GM23338 (cell line): ENCODE data around the gene CAMTA1. TPM values are rescaled to one million over a fixed set of nuclear protein-coding genes. Genes with fewer than 3 reads are reported as not detected.

ENCODE experiments used
- ATAC-seq: fragments of 200-7000 bp; cut with Tn5 transposase; 3 replicates; pipeline ENCODE4 v1.9.1; 2020
- DNase-seq: peaks from one replicate; pipeline ENCODE4 v3.0.0-alpha.2; 2015; ENCODE audit warnings: low spot score
- H2AFZ ChIP-seq: fragments of 200-600 bp; sonication (generic); 2 replicates; pipeline ENCODE4 v1.8.0; 2016; ENCODE audit warnings: antibody characterized with exemption, mild to moderate bottlenecking, moderate library complexity
- H3F3A ChIP-seq: fragments of 200-600 bp; sonication (generic); replicated peaks from 2 replicates; pipeline ENCODE4 v1.8.0; 2017; ENCODE audit warnings: antibody characterized with exemption, mixed run types, low read depth
- H3K27ac ChIP-seq: fragments of 200-600 bp; sonication (generic); 2 replicates; pipeline ENCODE4 v1.6.1; 2016; ENCODE audit warnings: low read depth
- H3K27me3 ChIP-seq: fragments of 200-600 bp; sonication (generic); 2 replicates; pipeline ENCODE4 v1.8.0; 2016; ENCODE audit warnings: mild to moderate bottlenecking, mixed run types, moderate library complexity; ENCODE audit not compliant: insufficient read depth
- H3K36me3 ChIP-seq: fragments of 200-600 bp; sonication (generic); 2 replicates; pipeline ENCODE4 v1.8.0; 2016; ENCODE audit warnings: mild to moderate bottlenecking; ENCODE audit not compliant: insufficient read depth
- H3K4me1 ChIP-seq: fragments of 200-600 bp; sonication (generic); 2 replicates; pipeline ENCODE4 v1.8.0; 2016; ENCODE audit warnings: mild to moderate bottlenecking, moderate library complexity; ENCODE audit not compliant: insufficient read depth
- H3K4me2 ChIP-seq: fragments of 200-600 bp; sonication (generic); 2 replicates; pipeline ENCODE4 v1.7.1; 2017; ENCODE audit warnings: mixed run types
- H3K4me3 ChIP-seq: fragments of 200-600 bp; sonication (generic); 2 replicates; pipeline ENCODE4 v1.6.1; 2016; ENCODE audit warnings: mixed run types
- H3K79me2 ChIP-seq: fragments of 200-600 bp; sonication (generic); replicated peaks from 2 replicates; pipeline ENCODE4 v1.8.0; 2017; ENCODE audit warnings: mild to moderate bottlenecking; ENCODE audit not compliant: insufficient read depth
- H3K9me2 ChIP-seq: fragments of 200-600 bp; sonication (generic); 2 replicates; pipeline ENCODE4 v1.8.0; 2017; ENCODE audit not compliant: insufficient read depth
- H4K20me1 ChIP-seq: fragments of 200-600 bp; sonication (generic); replicated peaks from 2 replicates; pipeline ENCODE4 v1.8.0; 2017; ENCODE audit warnings: mild to moderate bottlenecking; ENCODE audit not compliant: insufficient read depth
- H3K27ac Mint-ChIP-seq: 2 replicates; pipeline ENCODE4 v1.8.0; 2020; ENCODE audit warnings: inconsistent platforms, mild to moderate bottlenecking, moderate library complexity, mixed read lengths
- H3K27me3 Mint-ChIP-seq: 3 replicates; pipeline ENCODE4 v1.8.0; 2022; ENCODE audit warnings: low read depth, mild to moderate bottlenecking, moderate library complexity, mixed read lengths, inconsistent platforms; ENCODE audit not compliant: insufficient read depth, poor library complexity
- H3K36me3 Mint-ChIP-seq: 3 replicates; pipeline ENCODE4 v1.8.0; 2021; ENCODE audit warnings: low read depth, mild to moderate bottlenecking, inconsistent platforms, moderate library complexity, mixed read lengths
- H3K4me1 Mint-ChIP-seq: 3 replicates; pipeline ENCODE4 v1.8.0; 2020; ENCODE audit warnings: mild to moderate bottlenecking, inconsistent platforms, mixed read lengths
- H3K4me3 Mint-ChIP-seq: 3 replicates; pipeline ENCODE4 v1.8.0; 2021; ENCODE audit warnings: moderate library complexity, mild to moderate bottlenecking, inconsistent platforms, mixed read lengths
- H3K9me3 Mint-ChIP-seq: 3 replicates; pipeline ENCODE4 v1.8.0; 2020; ENCODE audit warnings: moderate library complexity, mild to moderate bottlenecking, inconsistent platforms, mixed read lengths
- ZNF114 ChIP-seq: fragments of 250-450 bp; sonication (Bioruptor Pico); IDR thresholded peaks from 2 replicates; pipeline ENCODE4 v1.5.0; 2020; ENCODE audit warnings: mild to moderate bottlenecking, moderate library complexity
- ZNF331 ChIP-seq: fragments of 250-450 bp; sonication (Bioruptor Pico); IDR thresholded peaks from 2 replicates; pipeline ENCODE4 v1.5.0; 2020; ENCODE audit warnings: low read depth, mild to moderate bottlenecking, moderate library complexity
- polyA plus RNA-seq: library from polyadenylated mRNA; unstranded; fragments of >200 nt; fragmentation: Nextera tagmentation; extraction: Ambion mirVana; gene quantifications from 2 replicates; pipeline ENCODE4 v1.2.1, GENCODE V29; 2016
- total RNA-seq: library from RNA; depleted of rRNA; stranded (reverse); fragments of >200 nt; shearing (Covaris generic); gene quantifications from 2 replicates; pipeline ENCODE4 v1.2.3, GENCODE V29; 2014
- TF ChIP-seq, protein P1 (sequence below): IDR thresholded peaks from one replicate; pipeline ENCODE4 v1.6.1; 2018; ENCODE audit warnings: antibody characterized with exemption; ENCODE audit not compliant: unreplicated experiment
- TF ChIP-seq, protein P2 (sequence below): IDR thresholded peaks from 2 replicates; pipeline ENCODE4 v1.6.1; 2016; ENCODE audit warnings: antibody characterized with exemption
- TF ChIP-seq, protein P3 (sequence below): fragments of 250-450 bp; sonication (Bioruptor Pico); IDR thresholded peaks from 2 replicates; pipeline ENCODE4 v1.5.0; 2020; ENCODE audit warnings: mild to moderate bottlenecking, moderate library complexity
- TF ChIP-seq, protein P4 (sequence below), 2 experiments: fragments of 200-600 bp in 1 of 2; sonication (generic) in 1 of 2; conservative IDR thresholded peaks; 2 replicates each; pipeline versions ENCODE4 v1.5.1 to v1.6.1; 2016 to 2017; ENCODE audit warnings: antibody characterized with exemption in 2 of 2, low read depth in 2 of 2, mild to moderate bottlenecking in 2 of 2, moderate library complexity in 1 of 2

CAMTA1 gene
- total and polyA plus RNA-seq, 2 experiments from 2014 or later, result 115 to 519 TPM

DNA sequence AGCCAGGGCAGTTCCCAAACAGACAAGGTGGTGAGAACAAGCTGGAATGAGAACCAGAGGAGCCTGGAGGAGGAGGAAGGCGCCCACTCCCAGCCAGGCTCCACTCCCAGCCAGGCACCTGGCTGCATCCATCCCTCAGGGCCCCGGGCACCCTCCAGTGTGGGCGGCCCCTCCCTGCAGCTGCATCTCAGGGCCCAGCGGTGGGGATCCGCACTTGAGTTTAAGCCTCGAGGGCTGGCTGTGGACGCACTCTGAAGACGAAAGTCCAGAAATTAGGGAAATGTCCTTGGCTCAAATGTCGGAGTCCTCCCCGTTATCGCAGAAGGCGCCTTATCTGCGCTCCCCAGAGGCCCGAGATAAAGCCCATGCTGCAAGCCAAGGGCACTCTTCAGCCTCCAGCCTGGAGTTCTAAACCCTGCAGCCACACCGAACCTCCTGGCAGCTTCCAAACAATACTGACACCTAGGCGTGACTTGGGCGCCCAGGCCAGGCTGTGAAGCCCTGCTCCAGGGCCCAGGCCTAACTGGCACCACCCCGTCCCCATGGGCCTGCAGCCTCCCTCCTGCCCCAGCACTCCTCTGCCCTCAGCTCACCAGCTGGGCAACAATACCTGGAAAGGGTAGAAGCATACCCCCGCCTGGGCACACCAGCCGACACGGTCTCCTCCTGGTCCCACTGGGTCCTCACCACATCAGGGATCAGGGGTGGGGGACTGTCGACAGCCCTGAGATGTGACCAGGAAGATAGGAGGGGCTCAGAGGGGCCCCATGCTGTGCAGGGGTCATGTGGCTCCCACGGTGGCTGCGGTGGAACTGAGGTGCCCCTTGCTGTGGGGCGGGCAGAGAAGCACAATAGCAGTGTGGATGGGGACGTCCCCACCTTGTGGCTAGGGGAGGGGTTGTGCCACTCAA lies 801.0 kb downstream of the CAMTA1 start:
- Histone ChIP-seq H3K27ac (no peak overlapping the region), H3K79me2 (no peaks in the 10 kb centered on the region), H3K9me2 (no peaks in the 10 kb centered on the region), H3F3A (no peaks in the 10 kb centered on the region), H3K4me3 (no peak overlapping the region), H2AFZ (no peak overlapping the region; the same call in 1 of the 2 replicates), H3K36me3 (no peaks in the 10 kb centered on the region), H4K20me1 (no peaks in the 10 kb centered on the region), H3K27me3 (no peaks in the 10 kb centered on the region), H3K4me2 (no peak overlapping the region), H3K4me1 (no peaks in the 10 kb centered on the region)
- peak; percentile 23 for ATAC-seq
- no peak overlapping the region for H3K4me3 Mint-ChIP-seq
- H3K27ac Mint-ChIP-seq, result no peak overlapping the region
- no peaks in the 10 kb centered on the region for H3K36me3 Mint-ChIP-seq
- no peak for DNase-seq
- H3K4me1 Mint-ChIP-seq, result peaks cover 6% of the 10 kb centered on the region; the same call in 1 of the 3 replicates
- H3K27me3 Mint-ChIP-seq, result peaks cover 15% of the 10 kb centered on the region
- TF ChIP-seq, protein P1, sequence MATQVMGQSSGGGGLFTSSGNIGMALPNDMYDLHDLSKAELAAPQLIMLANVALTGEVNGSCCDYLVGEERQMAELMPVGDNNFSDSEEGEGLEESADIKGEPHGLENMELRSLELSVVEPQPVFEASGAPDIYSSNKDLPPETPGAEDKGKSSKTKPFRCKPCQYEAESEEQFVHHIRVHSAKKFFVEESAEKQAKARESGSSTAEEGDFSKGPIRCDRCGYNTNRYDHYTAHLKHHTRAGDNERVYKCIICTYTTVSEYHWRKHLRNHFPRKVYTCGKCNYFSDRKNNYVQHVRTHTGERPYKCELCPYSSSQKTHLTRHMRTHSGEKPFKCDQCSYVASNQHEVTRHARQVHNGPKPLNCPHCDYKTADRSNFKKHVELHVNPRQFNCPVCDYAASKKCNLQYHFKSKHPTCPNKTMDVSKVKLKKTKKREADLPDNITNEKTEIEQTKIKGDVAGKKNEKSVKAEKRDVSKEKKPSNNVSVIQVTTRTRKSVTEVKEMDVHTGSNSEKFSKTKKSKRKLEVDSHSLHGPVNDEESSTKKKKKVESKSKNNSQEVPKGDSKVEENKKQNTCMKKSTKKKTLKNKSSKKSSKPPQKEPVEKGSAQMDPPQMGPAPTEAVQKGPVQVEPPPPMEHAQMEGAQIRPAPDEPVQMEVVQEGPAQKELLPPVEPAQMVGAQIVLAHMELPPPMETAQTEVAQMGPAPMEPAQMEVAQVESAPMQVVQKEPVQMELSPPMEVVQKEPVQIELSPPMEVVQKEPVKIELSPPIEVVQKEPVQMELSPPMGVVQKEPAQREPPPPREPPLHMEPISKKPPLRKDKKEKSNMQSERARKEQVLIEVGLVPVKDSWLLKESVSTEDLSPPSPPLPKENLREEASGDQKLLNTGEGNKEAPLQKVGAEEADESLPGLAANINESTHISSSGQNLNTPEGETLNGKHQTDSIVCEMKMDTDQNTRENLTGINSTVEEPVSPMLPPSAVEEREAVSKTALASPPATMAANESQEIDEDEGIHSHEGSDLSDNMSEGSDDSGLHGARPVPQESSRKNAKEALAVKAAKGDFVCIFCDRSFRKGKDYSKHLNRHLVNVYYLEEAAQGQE, result no peak
- no peak for TF ChIP-seq ZNF114 (CRISPR knock-in tag)
- no peaks in the 10 kb centered on the region for H3K9me3 Mint-ChIP-seq

DNA sequence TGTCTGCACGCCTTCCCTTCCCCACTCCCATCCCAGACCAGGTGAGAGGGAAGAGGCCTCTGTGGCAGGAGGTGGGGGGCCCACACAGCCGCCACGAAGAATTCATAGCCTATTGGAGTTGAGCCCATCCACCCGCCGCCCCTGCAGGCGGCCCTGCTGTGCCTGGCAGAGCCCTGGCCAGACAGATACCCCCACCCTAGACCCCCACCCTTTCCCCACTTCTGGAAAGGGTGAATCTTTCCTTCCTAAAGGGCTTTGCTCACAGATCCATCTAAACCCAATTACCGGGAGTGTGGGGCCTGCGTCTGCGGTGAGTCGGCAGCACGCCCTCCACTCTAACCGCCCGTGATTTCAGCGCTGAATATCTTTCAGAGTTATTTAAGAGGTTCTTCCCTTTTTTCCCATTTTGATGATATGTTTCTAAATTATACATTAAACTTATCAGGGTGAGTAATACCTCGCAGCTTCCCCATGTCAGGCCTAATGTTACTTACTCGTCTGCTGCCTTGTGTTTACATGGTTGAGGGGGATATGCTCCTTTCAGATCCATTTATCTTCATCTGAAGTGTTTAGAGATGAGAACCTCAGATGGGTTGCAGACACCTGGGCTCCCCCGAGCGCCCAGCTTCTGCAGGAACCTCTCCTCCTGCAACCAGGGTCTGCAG lies 802.0 kb downstream of the CAMTA1 start:
- peaks cover 6% of the 10 kb centered on the region; the same call in 1 of the 3 replicates for H3K4me1 Mint-ChIP-seq
- H3K36me3 Mint-ChIP-seq, result no peaks in the 10 kb centered on the region
- H3K36me3 ChIP-seq, result no peaks in the 10 kb centered on the region
- no peaks in the 10 kb centered on the region for H3F3A ChIP-seq
- ATAC-seq (no peak), DNase-seq (no peak)
- no peaks in the 10 kb centered on the region for H3K79me2 ChIP-seq
- no peak overlapping the region for H3K4me3 ChIP-seq
- no peaks in the 10 kb centered on the region for H4K20me1 ChIP-seq
- no peak overlapping the region for H3K4me3 Mint-ChIP-seq
- no peaks in the 10 kb centered on the region for H3K27me3 ChIP-seq
- H3K4me2 ChIP-seq, result no peak overlapping the region
- H3K9me2 ChIP-seq, result no peaks in the 10 kb centered on the region
- no peak overlapping the region for H2AFZ ChIP-seq
- H3K27ac ChIP-seq, result no peak overlapping the region
- H3K4me1 ChIP-seq, result no peaks in the 10 kb centered on the region
- peak overlapping the region; percentile 59; the same call in 1 of the 2 replicates for H3K27ac Mint-ChIP-seq
- no peaks in the 10 kb centered on the region for H3K9me3 Mint-ChIP-seq
- peaks cover 14% of the 10 kb centered on the region for H3K27me3 Mint-ChIP-seq
- TF ChIP-seq, protein P2, sequence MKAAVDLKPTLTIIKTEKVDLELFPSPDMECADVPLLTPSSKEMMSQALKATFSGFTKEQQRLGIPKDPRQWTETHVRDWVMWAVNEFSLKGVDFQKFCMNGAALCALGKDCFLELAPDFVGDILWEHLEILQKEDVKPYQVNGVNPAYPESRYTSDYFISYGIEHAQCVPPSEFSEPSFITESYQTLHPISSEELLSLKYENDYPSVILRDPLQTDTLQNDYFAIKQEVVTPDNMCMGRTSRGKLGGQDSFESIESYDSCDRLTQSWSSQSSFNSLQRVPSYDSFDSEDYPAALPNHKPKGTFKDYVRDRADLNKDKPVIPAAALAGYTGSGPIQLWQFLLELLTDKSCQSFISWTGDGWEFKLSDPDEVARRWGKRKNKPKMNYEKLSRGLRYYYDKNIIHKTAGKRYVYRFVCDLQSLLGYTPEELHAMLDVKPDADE, result no peak
- TF ChIP-seq, protein P3, sequence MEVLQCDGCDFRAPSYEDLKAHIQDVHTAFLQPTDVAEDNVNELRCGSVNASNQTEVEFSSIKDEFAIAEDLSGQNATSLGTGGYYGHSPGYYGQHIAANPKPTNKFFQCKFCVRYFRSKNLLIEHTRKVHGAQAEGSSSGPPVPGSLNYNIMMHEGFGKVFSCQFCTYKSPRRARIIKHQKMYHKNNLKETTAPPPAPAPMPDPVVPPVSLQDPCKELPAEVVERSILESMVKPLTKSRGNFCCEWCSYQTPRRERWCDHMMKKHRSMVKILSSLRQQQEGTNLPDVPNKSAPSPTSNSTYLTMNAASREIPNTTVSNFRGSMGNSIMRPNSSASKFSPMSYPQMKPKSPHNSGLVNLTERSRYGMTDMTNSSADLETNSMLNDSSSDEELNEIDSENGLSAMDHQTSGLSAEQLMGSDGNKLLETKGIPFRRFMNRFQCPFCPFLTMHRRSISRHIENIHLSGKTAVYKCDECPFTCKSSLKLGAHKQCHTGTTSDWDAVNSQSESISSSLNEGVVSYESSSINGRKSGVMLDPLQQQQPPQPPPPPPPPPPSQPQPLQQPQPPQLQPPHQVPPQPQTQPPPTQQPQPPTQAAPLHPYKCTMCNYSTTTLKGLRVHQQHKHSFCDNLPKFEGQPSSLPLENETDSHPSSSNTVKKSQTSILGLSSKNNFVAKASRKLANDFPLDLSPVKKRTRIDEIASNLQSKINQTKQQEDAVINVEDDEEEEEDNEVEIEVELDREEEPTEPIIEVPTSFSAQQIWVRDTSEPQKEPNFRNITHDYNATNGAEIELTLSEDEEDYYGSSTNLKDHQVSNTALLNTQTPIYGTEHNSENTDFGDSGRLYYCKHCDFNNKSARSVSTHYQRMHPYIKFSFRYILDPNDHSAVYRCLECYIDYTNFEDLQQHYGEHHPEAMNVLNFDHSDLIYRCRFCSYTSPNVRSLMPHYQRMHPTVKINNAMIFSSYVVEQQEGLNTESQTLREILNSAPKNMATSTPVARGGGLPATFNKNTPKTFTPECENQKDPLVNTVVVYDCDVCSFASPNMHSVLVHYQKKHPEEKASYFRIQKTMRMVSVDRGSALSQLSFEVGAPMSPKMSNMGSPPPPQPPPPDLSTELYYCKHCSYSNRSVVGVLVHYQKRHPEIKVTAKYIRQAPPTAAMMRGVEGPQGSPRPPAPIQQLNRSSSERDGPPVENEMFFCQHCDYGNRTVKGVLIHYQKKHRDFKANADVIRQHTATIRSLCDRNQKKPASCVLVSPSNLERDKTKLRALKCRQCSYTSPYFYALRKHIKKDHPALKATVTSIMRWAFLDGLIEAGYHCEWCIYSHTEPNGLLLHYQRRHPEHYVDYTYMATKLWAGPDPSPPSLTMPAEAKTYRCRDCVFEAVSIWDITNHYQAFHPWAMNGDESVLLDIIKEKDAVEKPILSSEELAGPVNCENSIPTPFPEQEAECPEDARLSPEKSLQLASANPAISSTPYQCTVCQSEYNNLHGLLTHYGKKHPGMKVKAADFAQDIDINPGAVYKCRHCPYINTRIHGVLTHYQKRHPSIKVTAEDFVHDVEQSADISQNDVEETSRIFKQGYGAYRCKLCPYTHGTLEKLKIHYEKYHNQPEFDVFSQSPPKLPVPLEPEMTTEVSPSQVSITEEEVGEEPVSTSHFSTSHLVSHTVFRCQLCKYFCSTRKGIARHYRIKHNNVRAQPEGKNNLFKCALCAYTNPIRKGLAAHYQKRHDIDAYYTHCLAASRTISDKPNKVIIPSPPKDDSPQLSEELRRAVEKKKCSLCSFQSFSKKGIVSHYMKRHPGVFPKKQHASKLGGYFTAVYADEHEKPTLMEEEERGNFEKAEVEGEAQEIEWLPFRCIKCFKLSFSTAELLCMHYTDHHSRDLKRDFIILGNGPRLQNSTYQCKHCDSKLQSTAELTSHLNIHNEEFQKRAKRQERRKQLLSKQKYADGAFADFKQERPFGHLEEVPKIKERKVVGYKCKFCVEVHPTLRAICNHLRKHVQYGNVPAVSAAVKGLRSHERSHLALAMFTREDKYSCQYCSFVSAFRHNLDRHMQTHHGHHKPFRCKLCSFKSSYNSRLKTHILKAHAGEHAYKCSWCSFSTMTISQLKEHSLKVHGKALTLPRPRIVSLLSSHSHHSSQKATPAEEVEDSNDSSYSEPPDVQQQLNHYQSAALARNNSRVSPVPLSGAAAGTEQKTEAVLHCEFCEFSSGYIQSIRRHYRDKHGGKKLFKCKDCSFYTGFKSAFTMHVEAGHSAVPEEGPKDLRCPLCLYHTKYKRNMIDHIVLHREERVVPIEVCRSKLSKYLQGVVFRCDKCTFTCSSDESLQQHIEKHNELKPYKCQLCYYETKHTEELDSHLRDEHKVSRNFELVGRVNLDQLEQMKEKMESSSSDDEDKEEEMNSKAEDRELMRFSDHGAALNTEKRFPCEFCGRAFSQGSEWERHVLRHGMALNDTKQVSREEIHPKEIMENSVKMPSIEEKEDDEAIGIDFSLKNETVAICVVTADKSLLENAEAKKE (CRISPR knock-in tag), result no peak
- TF ChIP-seq ZNF331 (CRISPR knock-in tag), result no peak
- TF ChIP-seq, protein P4, sequence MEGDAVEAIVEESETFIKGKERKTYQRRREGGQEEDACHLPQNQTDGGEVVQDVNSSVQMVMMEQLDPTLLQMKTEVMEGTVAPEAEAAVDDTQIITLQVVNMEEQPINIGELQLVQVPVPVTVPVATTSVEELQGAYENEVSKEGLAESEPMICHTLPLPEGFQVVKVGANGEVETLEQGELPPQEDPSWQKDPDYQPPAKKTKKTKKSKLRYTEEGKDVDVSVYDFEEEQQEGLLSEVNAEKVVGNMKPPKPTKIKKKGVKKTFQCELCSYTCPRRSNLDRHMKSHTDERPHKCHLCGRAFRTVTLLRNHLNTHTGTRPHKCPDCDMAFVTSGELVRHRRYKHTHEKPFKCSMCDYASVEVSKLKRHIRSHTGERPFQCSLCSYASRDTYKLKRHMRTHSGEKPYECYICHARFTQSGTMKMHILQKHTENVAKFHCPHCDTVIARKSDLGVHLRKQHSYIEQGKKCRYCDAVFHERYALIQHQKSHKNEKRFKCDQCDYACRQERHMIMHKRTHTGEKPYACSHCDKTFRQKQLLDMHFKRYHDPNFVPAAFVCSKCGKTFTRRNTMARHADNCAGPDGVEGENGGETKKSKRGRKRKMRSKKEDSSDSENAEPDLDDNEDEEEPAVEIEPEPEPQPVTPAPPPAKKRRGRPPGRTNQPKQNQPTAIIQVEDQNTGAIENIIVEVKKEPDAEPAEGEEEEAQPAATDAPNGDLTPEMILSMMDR (conservative IDR thresholded peaks at IDR 0.05; ENCODE audit: low read depth in 2 of 2), result no peak
